Endothelial cell (in vitro differentiated cells): ENCODE data around the gene RTP2. TPM values are rescaled to one million over a fixed set of nuclear protein-coding genes. Genes with fewer than 3 reads are reported as not detected.

Experiments used
- DNase-seq: peaks from one replicate; pipeline ENCODE4 v3.0.0; 2021; ENCODE audit warnings: low spot score
- H3K27ac Mint-ChIP-seq: one replicate; pipeline ENCODE4 v1.8.0; 2021; ENCODE audit warnings: mixed read lengths, inconsistent platforms; ENCODE audit not compliant: unreplicated experiment
- H3K27me3 Mint-ChIP-seq: one replicate; pipeline ENCODE4 v1.8.0; 2021; ENCODE audit warnings: mild to moderate bottlenecking, moderate library complexity, mixed read lengths, inconsistent platforms; ENCODE audit not compliant: unreplicated experiment
- H3K36me3 Mint-ChIP-seq: one replicate; pipeline ENCODE4 v1.8.0; 2021; ENCODE audit warnings: mild to moderate bottlenecking, low read depth, mixed read lengths, inconsistent platforms; ENCODE audit not compliant: unreplicated experiment
- H3K4me1 Mint-ChIP-seq: one replicate; pipeline ENCODE4 v1.8.0; 2021; ENCODE audit warnings: mild to moderate bottlenecking, mixed read lengths, inconsistent platforms; ENCODE audit not compliant: unreplicated experiment
- H3K4me3 Mint-ChIP-seq: one replicate; pipeline ENCODE4 v1.8.0; 2021; ENCODE audit warnings: mild to moderate bottlenecking, mixed read lengths, inconsistent platforms; ENCODE audit not compliant: unreplicated experiment
- H3K9me3 Mint-ChIP-seq: one replicate; pipeline ENCODE4 v1.8.0; 2021; ENCODE audit warnings: mixed read lengths, inconsistent platforms; ENCODE audit not compliant: unreplicated experiment
- total RNA-seq: library from RNA; stranded (reverse); fragmentation: NEBNext Ultra II Directional; extraction: Animal tissue kit (Norgen Biotek cat#: 25700); gene quantifications from one replicate; pipeline ENCODE4 v1.2.1, GENCODE V29; 2021; ENCODE audit not compliant: unreplicated experiment
- TF ChIP-seq, protein P1 (sequence below): fragments of 200-600 bp; sonication (generic); IDR thresholded peaks from one replicate; pipeline ENCODE4 v1.5.0; 2021; ENCODE audit warnings: antibody characterized with exemption; ENCODE audit not compliant: unreplicated experiment

Gene RTP2
- total RNA-seq, 1 donor from 2014 or later, result not detected

- peaks cover 3% of the 10 kb centered on the region for H3K27me3 Mint-ChIP-seq
- peak overlapping the region; percentile 93 for H3K4me3 Mint-ChIP-seq
- no peaks in the 10 kb centered on the region for H3K9me3 Mint-ChIP-seq
- H3K36me3 Mint-ChIP-seq, result no peaks in the 10 kb centered on the region
- H3K27ac Mint-ChIP-seq, result peak overlapping the region; percentile 19
- TF ChIP-seq, protein P1, sequence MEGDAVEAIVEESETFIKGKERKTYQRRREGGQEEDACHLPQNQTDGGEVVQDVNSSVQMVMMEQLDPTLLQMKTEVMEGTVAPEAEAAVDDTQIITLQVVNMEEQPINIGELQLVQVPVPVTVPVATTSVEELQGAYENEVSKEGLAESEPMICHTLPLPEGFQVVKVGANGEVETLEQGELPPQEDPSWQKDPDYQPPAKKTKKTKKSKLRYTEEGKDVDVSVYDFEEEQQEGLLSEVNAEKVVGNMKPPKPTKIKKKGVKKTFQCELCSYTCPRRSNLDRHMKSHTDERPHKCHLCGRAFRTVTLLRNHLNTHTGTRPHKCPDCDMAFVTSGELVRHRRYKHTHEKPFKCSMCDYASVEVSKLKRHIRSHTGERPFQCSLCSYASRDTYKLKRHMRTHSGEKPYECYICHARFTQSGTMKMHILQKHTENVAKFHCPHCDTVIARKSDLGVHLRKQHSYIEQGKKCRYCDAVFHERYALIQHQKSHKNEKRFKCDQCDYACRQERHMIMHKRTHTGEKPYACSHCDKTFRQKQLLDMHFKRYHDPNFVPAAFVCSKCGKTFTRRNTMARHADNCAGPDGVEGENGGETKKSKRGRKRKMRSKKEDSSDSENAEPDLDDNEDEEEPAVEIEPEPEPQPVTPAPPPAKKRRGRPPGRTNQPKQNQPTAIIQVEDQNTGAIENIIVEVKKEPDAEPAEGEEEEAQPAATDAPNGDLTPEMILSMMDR, result no peak
- H3K4me1 Mint-ChIP-seq, result peaks cover 37% of the 10 kb centered on the region
- DNase-seq, result peak; percentile 42
Measured at GRCh38 chr3:187743195-187744141, 41.1 kb upstream of the RTP2 start.

DNA sequence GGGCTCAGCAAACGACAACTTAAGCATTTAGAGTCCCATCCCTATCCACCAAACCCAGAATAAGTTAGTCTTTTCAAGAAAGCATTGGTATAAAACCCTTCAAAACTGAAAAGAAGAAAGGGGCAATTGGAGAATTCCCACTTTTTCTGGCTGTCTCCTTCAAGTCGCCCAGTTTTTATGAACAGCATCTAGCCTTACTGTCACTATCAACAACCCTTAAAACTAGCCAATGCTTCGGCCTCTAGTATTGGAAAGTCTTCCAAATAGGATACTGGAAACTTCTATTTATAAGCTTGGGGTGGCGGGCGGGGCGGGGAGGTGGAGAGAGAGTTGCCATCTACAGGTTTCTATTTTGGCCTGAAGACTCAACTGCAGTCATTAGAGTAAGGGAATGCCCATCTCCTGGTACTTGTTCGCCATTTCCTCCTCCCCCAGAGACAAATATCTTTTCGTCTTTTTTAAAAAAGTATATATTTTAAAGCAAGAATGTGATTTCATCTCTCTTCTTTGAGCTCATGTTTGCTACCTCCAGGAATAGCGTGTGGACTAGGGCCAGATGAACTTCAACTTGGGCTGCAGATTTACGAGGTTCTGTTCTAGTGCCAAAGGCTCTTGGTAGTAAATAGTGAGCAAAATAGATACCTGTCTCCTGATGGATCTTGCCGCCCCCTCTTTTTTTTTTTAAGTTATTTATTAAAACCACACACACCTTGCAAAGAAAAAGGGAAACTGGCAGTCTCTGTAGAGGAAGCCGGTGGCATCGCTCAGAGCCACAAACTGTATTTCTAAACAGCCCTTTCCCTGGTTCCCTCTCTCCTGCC is 40.2 kb upstream of the RTP2 start:
- no peaks in the 10 kb centered on the region for H3K9me3 Mint-ChIP-seq
- H3K27ac Mint-ChIP-seq, result no peak overlapping the region
- DNase-seq, result no peak

DNA sequence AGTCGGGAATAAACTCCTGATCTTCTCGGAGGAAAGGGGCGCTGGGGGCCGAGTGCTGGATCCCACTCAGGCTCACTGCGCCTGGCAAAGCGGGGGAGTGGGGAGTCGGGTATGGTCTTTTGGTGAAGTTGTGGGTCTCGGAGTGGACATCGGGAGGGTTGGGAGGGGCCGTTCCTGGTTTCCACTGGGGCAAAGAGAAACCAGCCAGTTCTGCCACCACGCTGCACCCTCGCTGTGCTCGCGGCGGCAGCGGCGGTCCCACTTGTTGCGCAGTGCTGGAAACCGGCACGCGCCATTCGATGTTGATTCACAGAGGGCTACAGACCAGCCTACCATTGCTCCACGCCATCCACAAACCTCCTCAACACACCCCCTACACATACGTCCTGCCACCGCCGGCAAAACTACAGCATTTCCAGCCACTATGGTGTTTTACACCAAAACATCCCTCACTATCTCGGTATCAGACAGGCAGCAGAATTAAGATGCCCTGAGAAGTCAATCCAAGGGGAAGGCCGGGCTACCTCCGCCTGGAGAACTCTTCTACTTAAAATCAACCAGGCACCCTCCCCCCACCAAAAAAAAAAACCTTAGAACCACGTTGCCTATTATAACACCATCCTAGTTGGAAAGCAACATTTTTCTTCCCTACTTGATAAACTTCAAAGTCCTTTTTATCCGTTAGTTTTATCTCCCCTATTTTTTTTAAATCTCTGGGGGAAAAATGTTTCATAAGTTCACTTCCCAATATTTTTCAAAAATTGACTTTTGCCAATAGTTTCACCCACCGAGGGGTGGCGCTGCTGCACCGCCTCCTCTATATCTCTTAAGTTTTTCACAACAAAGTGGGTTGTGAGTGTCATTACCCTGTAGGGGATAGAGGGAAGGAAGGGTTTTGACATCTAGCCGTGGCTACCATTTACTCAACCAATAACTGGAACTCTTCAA is 39.3 kb upstream of the RTP2 start:
- peak overlapping the region; percentile 57 for H3K27ac Mint-ChIP-seq
- H3K4me3 Mint-ChIP-seq, result peak overlapping the region; percentile 97
- peaks cover 39% of the 10 kb centered on the region for H3K4me1 Mint-ChIP-seq
- TF ChIP-seq, protein P1, result peak; percentile 96
- no peaks in the 10 kb centered on the region for H3K36me3 Mint-ChIP-seq
- H3K27me3 Mint-ChIP-seq, result peaks cover 4% of the 10 kb centered on the region
- DNase-seq, result peak; percentile 66
- no peaks in the 10 kb centered on the region for H3K9me3 Mint-ChIP-seq

More for the DNA sequence above, 40.2 kb upstream of the RTP2 start:
- peak overlapping the region; percentile 97 for H3K4me3 Mint-ChIP-seq
- H3K27me3 Mint-ChIP-seq, result peaks cover 3% of the 10 kb centered on the region
- no peaks in the 10 kb centered on the region for H3K36me3 Mint-ChIP-seq
- TF ChIP-seq, protein P1, result no peak
- peaks cover 32% of the 10 kb centered on the region for H3K4me1 Mint-ChIP-seq

GRCh38 chr3:187740421-187741399 is 38.4 kb upstream of the RTP2 start:
- TF ChIP-seq, protein P1, result peak; percentile 94
- Mint-ChIP-seq H3K36me3 (no peaks in the 10 kb centered on the region), H3K4me1 (peaks cover 44% of the 10 kb centered on the region), H3K4me3 (peak overlapping the region; percentile 97), H3K9me3 (no peaks in the 10 kb centered on the region), H3K27me3 (peaks cover 4% of the 10 kb centered on the region), H3K27ac (peak overlapping the region; percentile 57)
- peak; percentile 80 for DNase-seq
